Activated naive CD8-positive, alpha-beta T cell treated with anti-CD3 and anti-CD28 coated beads for 36 hours (primary cell): ENCODE results near the gene YBX1. TPM values are rescaled to one million over a fixed set of nuclear protein-coding genes. Genes with fewer than 3 reads are reported as not detected.

Source experiments
- DNase-seq: peaks from one replicate; pipeline ENCODE4 v3.0.0; 2021
- H3K27ac Mint-ChIP-seq: one replicate; pipeline ENCODE4 v1.8.0; 2022; ENCODE audit warnings: mild to moderate bottlenecking, moderate library complexity, mixed read lengths
- H3K27me3 Mint-ChIP-seq: one replicate; pipeline ENCODE4 v1.8.0; 2022; ENCODE audit warnings: mild to moderate bottlenecking, mixed read lengths
- H3K36me3 Mint-ChIP-seq: one replicate; pipeline ENCODE4 v1.8.0; 2021; ENCODE audit warnings: mild to moderate bottlenecking, mixed read lengths
- H3K4me1 Mint-ChIP-seq: one replicate; pipeline ENCODE4 v1.8.0; 2021; ENCODE audit warnings: mixed read lengths
- H3K4me3 Mint-ChIP-seq: one replicate; pipeline ENCODE4 v1.8.0; 2022; ENCODE audit warnings: mild to moderate bottlenecking, moderate library complexity, mixed read lengths
- H3K9me3 Mint-ChIP-seq: one replicate; pipeline ENCODE4 v1.8.0; 2022; ENCODE audit warnings: mixed read lengths
- total RNA-seq, 2 experiments: library from RNA; stranded (reverse); gene quantifications; one replicate each; pipeline ENCODE4 v1.2.3, GENCODE V29; 2021

YBX1 gene
- 1,000 to 10,000 TPM; 1,441 to 1,525 TPM for total RNA-seq

DNA sequence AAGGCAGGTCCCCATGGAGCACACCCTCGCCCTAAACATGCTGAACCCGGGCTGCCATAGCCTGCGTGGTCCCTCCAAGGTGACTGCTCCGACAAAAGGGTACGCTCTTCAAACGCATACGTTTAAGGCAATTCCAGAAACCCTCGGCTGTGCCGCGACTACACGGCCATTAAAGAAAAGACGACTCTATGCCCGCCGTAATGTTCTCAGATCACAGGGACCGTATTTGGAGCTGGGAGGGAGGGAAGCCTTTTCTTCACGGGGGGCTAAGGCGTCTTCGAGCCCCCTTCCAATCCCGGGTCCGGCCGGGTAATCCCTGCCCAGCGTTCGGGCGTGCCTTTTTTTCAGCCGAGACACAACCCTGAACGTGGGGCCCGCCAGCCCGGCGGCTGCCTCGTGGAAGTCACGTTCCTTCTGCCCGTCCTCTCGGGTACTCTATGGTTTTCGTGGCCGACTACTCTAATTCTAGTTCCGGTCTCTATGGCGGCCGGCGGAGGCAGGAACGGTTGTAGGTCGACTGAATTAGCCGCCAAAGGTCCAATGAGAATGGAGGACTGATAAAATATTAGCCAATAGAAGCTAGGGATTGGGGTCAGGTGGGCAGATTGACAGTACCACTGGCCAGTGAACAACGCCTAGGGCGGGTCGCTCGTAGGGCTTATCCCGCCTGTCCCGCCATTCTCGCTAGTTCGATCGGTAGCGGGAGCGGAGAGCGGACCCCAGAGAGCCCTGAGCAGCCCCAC, at the start of gene YBX1:
YBX1 (plus strand) TSS at position 678 of the 743 bp plus-strand sequence. CDS start 148 bp downstream, outside the sequence.
- no peaks in the 10 kb centered on the region for H3K9me3 Mint-ChIP-seq
- peaks cover 47% of the 10 kb centered on the region for H3K4me1 Mint-ChIP-seq
- peaks cover 45% of the 10 kb centered on the region for H3K36me3 Mint-ChIP-seq
- H3K4me3 Mint-ChIP-seq, result peak within 1 kb of the TSS; percentile 99
- peaks cover 3% of the 10 kb centered on the region for H3K27me3 Mint-ChIP-seq
- H3K27ac Mint-ChIP-seq, result peak within 1 kb of the TSS; percentile 99
- peak; percentile 93 for DNase-seq

DNA sequence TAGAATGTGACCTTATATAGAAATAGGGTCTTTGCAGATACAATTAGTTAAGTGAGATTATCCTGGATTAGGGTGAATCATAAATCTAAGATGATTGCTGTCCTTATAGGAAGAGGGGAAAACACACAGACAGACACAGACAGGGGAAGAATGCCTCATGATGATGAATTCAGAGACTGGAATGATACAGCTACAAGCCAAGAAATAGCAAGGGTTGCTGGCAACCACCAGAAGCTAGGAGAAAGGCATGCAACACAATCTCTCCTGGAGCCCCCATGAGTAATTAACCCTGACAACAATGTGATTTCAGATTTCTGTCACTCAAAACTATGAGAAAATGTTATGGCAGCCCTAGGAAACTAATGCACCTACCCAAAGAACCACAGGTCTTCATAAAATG, 43.1 kb upstream of the YBX1 start:
- Mint-ChIP-seq H3K27me3 (no peaks in the 10 kb centered on the region), H3K36me3 (no peaks in the 10 kb centered on the region), H3K27ac (no peak overlapping the region), H3K4me3 (no peak overlapping the region), H3K9me3 (no peaks in the 10 kb centered on the region), H3K4me1 (no peaks in the 10 kb centered on the region)
- no peak for DNase-seq

DNA sequence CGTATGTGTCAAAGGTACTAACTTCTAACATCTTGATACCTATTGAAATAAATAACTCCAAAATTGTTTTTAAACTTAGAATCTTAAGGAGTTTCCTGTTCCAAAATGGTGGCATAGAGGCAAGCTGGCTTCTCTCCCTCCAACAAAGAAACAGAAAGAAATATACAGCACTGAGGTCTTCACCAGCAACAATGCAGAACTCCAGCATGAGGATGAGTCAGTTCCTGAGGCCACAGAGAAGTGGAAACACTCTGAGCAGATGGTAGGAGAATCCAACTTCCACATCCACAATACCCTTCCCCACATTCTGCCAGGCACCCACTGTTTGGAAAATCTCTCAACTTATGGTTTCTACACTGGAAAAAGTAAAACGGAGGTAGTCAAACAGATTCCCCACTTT, 36.2 kb upstream of the YBX1 start:
- no peak for DNase-seq

DNA sequence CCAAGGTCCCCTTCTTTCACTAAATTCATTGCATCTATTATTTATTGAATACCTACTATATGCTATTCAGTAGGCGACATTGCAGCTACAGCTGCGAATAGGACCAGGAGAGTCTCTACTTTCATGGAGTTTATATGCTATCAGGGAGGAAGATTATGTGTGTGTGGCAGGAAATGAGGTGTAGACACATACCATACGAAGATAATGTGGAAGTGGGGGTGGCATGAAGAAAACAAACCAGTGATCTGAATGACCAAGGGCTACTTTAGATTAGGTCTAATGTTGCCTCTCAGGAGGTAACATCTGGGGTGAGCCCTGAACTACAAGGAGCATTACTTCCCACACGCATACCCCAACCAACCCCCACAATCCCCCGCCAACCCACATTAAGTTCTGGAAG, 25.0 kb upstream of the YBX1 start:
- Mint-ChIP-seq H3K4me1 (peaks cover 35% of the 10 kb centered on the region), H3K27ac (peak overlapping the region; percentile 98), H3K9me3 (peaks cover 3% of the 10 kb centered on the region), H3K36me3 (peaks cover 31% of the 10 kb centered on the region), H3K4me3 (peak overlapping the region; percentile 95), H3K27me3 (no peaks in the 10 kb centered on the region)
- no peak for DNase-seq

More for the DNA sequence above, 36.2 kb upstream of the YBX1 start:
- H3K36me3 Mint-ChIP-seq, result peaks cover 12% of the 10 kb centered on the region
- H3K4me3 Mint-ChIP-seq, result no peak overlapping the region
- no peak overlapping the region for H3K27ac Mint-ChIP-seq
- no peaks in the 10 kb centered on the region for H3K27me3 Mint-ChIP-seq
- peaks cover 11% of the 10 kb centered on the region for H3K9me3 Mint-ChIP-seq
- no peaks in the 10 kb centered on the region for H3K4me1 Mint-ChIP-seq

DNA sequence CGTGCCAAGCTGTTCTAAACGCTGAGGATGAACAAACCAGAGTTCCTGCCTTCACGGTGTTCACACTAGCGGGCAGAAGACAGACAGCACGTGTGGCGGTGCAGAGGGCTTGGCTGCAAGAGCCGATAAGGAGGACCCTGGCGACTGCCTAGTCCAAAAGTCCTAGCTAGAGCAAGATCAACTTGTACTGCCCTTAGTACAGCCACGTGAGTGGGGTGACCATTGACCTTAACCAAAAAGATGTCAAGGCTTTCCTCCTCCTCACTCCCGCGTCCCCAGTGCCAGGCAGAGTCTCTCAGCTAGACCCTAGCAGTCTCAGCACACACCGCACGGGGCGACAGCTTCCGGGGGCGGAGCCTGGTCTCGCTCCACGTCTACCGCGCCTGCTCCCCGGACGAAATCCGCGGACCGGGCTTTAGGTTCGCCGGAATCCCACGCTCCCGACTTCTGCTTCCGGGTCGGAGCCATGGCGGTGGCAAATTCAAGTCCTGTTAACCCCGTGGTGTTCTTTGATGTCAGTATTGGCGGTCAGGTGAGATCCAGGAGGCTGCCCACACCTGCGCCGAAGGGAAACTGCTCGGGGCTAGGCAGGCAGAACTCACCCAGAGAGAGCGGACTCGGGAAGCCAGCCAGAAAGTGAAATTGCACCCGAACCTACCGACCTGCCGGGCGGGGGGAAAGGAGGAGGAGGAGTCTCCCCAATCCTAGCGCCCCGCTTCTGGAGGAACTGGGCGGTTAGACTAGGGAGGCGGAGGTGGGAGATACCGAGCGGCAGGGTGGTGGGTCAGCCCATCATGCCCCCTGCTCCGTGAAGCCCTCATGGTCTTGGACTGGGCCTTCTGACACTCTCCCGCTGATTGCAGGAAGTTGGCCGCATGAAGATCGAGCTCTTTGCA, 24.0 kb upstream of the YBX1 start, which contains the start of gene PPIH:
PPIH (plus strand) TSS at position 443 of the 896 bp plus-strand sequence; CDS start at position 467, 24 bp downstream.
- DNase-seq, result peak; percentile 97
- peaks cover 35% of the 10 kb centered on the region for H3K4me1 Mint-ChIP-seq
- peak within 1 kb of the TSS; percentile 98 for H3K27ac Mint-ChIP-seq
- no peaks in the 10 kb centered on the region for H3K27me3 Mint-ChIP-seq
- peak within 1 kb of the TSS; percentile 95 for H3K4me3 Mint-ChIP-seq
- H3K36me3 Mint-ChIP-seq, result peaks cover 31% of the 10 kb centered on the region
- H3K9me3 Mint-ChIP-seq, result peaks cover 3% of the 10 kb centered on the region

DNA sequence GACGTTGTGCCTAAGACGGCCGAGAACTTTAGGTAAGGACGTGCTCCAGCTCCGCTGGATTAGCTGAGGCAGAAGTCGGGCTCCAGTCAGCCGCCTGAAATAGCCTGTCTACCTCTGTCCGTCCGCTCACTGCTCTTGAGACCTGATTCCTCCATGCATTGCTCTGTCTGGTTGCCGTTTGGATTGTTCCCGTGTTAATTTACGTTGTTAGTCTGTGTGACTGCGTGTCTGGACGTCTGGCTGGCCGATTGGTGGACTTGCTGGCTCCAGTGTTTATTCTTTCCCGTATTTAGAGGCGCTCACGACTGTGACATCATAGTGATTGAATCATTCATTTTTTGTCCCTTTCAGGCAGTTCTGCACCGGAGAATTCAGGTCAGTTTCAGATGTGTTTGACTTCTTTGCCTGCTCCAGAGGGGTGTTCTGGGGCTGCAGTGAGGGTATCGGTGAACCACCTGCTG, 23.3 kb upstream of the YBX1 start:
- H3K4me3 Mint-ChIP-seq, result peak overlapping the region; percentile 95
- H3K27ac Mint-ChIP-seq, result peak overlapping the region; percentile 98
- H3K36me3 Mint-ChIP-seq, result peaks cover 34% of the 10 kb centered on the region
- peaks cover 35% of the 10 kb centered on the region for H3K4me1 Mint-ChIP-seq
- H3K27me3 Mint-ChIP-seq, result no peaks in the 10 kb centered on the region
- DNase-seq, result no peak
- H3K9me3 Mint-ChIP-seq, result peaks cover 3% of the 10 kb centered on the region

DNA sequence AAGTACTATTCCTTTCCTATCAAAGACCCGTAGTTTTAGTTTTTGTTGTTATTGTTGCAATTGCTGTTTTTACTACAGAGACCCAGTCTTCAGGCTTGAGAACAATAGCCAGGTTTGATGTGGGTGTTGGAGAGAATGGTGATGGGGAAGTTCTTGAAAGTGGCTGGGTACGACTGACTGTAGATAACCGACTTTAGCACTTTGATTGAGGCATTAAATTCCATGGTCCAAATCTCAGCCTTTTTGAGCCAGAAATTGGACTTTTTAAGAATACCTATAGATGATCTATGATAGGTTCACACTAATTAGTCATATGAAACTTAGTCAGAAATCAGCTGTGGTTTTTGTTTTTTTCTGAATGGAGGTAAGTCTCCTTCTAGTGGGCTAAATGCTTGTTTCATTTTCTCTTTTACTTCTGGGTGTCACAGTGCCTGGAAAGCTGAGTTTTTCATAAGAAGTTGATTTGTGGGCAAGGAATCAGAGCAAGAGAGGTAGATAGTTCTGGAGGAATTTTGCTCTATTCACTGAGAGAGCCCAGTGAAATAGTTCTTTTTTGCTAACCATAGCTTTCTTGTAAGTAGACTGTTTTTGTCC, 21.2 kb upstream of the YBX1 start:
- Mint-ChIP-seq H3K27me3 (no peaks in the 10 kb centered on the region), H3K36me3 (peaks cover 39% of the 10 kb centered on the region), H3K4me3 (peak overlapping the region; percentile 53), H3K27ac (peak overlapping the region; percentile 79), H3K4me1 (peaks cover 35% of the 10 kb centered on the region), H3K9me3 (peaks cover 3% of the 10 kb centered on the region)
- no peak for DNase-seq

DNA sequence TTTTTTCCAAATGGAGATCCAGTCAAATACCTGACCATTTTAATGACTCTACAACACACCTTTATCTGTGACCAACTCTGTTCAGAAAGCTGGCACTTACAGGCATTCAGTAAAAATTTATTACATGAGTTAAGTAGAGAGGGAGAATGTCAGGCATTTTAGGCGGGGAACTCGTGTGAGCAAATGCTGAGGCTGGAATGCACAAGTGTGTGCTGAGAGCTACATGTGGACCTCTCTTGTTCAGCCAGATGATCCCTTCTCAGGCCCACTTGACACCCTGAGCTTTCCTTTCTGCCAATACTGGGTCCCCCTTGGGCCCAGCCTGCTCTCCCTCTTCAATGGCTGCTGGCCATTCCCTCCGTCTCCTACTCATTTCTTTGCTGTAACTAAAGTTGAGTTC, 12.3 kb upstream of the YBX1 start:
- Mint-ChIP-seq H3K4me3 (no peak overlapping the region), H3K4me1 (no peaks in the 10 kb centered on the region), H3K9me3 (no peaks in the 10 kb centered on the region)

DNA sequence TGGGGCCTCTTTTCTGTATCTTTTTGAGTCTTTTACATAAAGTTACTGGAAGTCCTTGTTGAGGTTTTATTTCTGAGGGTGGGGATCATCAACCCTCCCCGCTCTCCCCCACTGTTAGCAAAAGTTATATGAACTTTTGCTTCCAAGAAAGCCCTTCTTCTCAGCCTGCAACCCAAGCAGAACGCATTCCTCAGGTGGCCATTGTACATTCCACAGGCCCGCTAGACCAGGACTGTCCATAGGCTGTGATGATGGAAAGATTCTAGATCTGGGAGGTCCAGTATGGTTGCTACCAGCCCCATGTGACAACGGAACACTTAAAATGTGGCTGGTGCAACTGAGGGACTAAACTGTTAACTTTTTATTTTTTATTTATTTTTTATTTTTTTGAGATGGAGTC, 11.8 kb upstream of the YBX1 start:
- peaks cover 32% of the 10 kb centered on the region for H3K36me3 Mint-ChIP-seq

More for the DNA sequence above, 12.3 kb upstream of the YBX1 start:
- Mint-ChIP-seq H3K36me3 (peaks cover 32% of the 10 kb centered on the region), H3K27me3 (no peaks in the 10 kb centered on the region), H3K27ac (no peak overlapping the region)
- no peak for DNase-seq

DNA sequence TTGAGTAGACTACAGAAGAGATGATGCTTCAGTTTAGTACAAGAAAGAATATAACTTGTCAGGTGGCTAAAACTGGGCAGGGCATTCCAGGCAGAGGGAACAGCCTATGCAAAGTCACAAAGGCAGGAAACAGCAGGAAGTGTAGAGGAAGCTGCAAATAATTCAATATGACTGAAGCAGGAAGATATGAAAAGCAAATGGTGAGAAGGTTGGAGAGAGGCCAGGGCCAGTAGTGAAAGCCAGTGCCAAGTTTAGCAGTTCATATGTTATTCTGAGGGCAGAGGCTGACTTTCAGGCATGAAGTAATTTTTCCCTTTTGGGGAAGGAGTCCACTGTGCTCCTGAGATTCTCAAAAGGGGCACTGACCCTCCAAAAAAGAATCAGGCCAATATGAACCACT, 8.0 kb upstream of the YBX1 start:
- no peak overlapping the region for H3K27ac Mint-ChIP-seq
- H3K4me3 Mint-ChIP-seq, result no peak overlapping the region
- no peaks in the 10 kb centered on the region for H3K9me3 Mint-ChIP-seq

More for the DNA sequence above, 11.8 kb upstream of the YBX1 start:
- no peak overlapping the region for H3K4me3 Mint-ChIP-seq
- no peak for DNase-seq
- no peaks in the 10 kb centered on the region for H3K9me3 Mint-ChIP-seq
- no peaks in the 10 kb centered on the region for H3K27me3 Mint-ChIP-seq
- H3K4me1 Mint-ChIP-seq, result no peaks in the 10 kb centered on the region
- no peak overlapping the region for H3K27ac Mint-ChIP-seq

DNA sequence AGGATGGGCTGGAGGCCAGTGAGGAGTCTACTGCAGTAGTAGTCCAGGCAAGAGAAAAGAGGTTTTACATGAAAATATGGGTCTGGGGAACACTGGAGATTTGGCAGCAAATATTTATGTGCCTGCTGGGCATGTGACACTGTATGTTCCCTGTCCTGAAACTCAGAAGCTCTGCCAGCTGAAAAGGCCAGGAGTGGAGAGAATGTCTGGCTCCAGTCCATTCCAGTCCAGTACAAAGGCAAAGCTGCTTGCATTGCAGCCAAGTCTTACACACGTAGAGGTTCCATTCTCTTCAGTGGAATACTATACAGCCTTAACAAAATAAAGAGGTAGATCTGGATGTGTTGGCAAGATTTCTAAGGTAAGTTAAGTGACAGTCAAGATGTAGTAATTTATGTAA, 7.5 kb upstream of the YBX1 start:
- no peaks in the 10 kb centered on the region for H3K9me3 Mint-ChIP-seq
- no peaks in the 10 kb centered on the region for H3K27me3 Mint-ChIP-seq
- H3K36me3 Mint-ChIP-seq, result peaks cover 28% of the 10 kb centered on the region
- H3K4me1 Mint-ChIP-seq, result peaks cover 3% of the 10 kb centered on the region
- no peak overlapping the region for H3K27ac Mint-ChIP-seq
- DNase-seq, result no peak
- H3K4me3 Mint-ChIP-seq, result no peak overlapping the region

More for the DNA sequence above, 8.0 kb upstream of the YBX1 start:
- Mint-ChIP-seq H3K27me3 (no peaks in the 10 kb centered on the region), H3K4me1 (peaks cover 3% of the 10 kb centered on the region), H3K36me3 (peaks cover 28% of the 10 kb centered on the region)
- no peak for DNase-seq

DNA sequence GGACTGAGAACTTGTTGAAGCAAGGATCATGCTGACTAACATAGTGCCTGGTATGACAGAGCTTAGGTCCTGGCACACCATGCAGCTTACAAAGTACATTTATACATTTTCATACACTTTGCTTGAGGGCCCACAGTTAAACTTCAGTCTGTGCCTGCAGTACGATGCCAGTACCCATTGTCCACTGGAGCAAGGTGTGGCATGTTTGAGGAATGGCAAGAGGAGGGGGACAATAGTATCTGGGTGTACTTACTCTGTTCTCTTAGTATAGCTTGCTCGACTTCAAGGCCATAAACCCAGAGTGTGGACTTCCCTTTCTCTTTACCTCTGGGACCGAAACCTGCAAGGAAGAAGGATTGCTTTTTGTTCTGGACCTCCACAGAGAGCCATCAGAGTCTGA, 6.8 kb upstream of the YBX1 start:
- Mint-ChIP-seq H3K27ac (no peak overlapping the region), H3K27me3 (no peaks in the 10 kb centered on the region), H3K9me3 (no peaks in the 10 kb centered on the region), H3K4me3 (no peak overlapping the region), H3K4me1 (peaks cover 8% of the 10 kb centered on the region), H3K36me3 (peaks cover 23% of the 10 kb centered on the region)
- DNase-seq, result no peak

DNA sequence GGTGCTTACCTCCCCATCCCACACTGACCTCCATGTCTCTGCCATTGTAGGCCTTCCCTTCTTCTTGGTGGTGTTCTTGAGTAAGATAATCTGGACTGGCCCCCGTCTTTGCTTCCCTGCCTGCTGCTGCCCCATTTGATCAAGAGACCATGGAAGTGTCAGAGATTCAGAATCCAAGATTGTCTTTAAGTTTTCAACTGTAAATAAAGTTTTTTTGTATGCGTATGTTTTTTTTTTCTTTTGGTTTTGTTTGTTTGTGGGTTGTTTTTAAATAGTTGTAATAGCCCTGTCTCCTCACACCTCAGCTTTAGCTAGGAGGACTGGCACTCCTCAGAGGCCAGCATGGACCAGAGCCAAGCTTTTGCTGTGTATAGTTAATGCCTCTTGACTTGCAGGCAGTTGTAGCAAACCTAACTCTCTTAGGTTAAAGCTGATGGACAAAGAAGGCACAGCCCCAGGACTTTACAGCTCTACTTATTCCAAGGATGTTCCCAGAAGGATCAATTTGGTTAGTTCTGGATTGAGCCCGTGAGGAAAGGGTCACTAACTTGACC, 5.6 kb upstream of the YBX1 start:
- Mint-ChIP-seq H3K27me3 (no peaks in the 10 kb centered on the region), H3K4me1 (peaks cover 15% of the 10 kb centered on the region), H3K9me3 (no peaks in the 10 kb centered on the region), H3K27ac (no peak overlapping the region), H3K36me3 (peaks cover 29% of the 10 kb centered on the region), H3K4me3 (no peak overlapping the region)
- DNase-seq, result no peak

DNA sequence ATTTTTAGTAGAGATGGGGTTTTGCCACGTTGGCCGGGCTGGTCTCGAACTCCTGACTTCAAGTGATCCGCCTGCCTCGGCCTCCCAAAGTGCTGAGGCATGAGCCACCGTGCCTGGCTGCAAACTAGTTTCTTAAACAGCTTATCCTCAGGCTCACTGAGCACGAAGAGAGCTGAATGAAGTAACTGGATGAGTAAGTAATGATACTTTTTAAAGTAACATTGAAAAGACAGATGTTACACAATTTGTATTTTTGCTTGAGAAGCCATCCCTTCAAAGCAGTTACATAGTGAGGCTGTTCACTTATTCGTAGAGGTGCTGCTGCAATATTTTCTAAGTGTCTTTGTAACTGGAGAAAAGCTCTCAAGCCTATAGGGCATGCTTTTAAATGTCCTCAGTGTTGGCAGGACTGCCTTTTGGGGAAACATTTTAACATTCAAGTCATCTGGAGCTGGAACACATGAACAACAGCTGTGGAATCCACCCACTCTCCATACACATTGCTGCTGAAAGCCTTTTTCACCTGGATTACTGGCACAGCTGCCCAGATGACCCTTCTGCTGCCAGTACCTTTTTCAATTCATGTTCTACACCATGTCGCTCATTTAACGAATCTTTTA, 2.7 kb upstream of the YBX1 start:
- no peak for DNase-seq
- H3K9me3 Mint-ChIP-seq, result no peaks in the 10 kb centered on the region
- H3K4me3 Mint-ChIP-seq, result no peak overlapping the region
- peaks cover 31% of the 10 kb centered on the region for H3K36me3 Mint-ChIP-seq
- no peak overlapping the region for H3K27ac Mint-ChIP-seq
- H3K27me3 Mint-ChIP-seq, result peaks cover 3% of the 10 kb centered on the region
- H3K4me1 Mint-ChIP-seq, result peaks cover 25% of the 10 kb centered on the region
